ENCODE results near the gene CNTN4. TPM values are rescaled to one million over a fixed set of nuclear protein-coding genes. Genes with fewer than 3 reads are reported as not detected.

The CNTN4 gene
- total and polyA plus RNA-seq, 4 donors, result 1.5 to 30.7 (median 5.7) TPM

DNA sequence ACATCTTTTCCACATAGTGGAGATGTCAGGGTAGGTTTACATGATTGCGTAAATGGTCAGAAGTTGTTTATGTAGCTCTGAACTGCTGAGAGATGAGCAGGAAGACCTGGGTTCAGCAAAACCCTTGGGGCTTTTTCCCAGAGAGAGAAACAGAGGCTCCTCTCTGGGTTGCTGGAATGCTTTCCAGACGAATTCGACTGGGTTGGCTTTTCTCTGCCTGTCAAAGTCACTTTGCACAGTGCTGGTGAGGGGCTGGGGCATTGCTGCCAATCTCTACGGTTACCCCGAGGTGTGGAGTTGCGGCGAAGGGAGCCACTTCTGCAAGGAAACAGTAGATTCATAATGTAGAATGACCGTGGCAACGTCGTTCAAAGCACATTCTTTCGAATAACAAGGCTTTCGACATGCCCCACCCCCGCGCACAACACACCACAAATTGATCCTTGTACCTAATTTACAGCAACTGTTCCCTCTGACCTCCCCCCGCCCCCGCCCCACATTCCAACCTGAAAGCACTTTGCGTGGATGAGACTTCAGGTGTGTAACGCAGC, 950 bp upstream of the CNTN4 start:
- Histone ChIP-seq H3K4me1 (ENCODE audit: control insufficient read depth in 5 of 5, insufficient read depth in 5 of 5, low read length in 5 of 5) (peaks cover 0 to 24% (median 7%) of the 10 kb centered on the region in 5 donors), H3K36me3 (ENCODE audit: control insufficient read depth in 4 of 4, insufficient read depth in 4 of 4, low read length in 4 of 4) (no peaks in the 10 kb centered on the region), H3K4me3 (peak overlapping the region; percentile 20), H3K9ac (ENCODE audit: insufficient read depth in 1 of 2, low read length in 2 of 2) (no peak overlapping the region), H3K27ac (ENCODE audit: low read depth in 1 of 2, low read length in 1 of 2) (no peak overlapping the region), H3K9me3 (ENCODE audit: control insufficient read depth in 4 of 4, insufficient read depth in 3 of 4, low read length in 3 of 4) (peaks cover 0 to 2% (median 0%) of the 10 kb centered on the region in 4 donors), H3K27me3 (ENCODE audit: control insufficient read depth in 3 of 3, insufficient read depth in 3 of 3, low read length in 2 of 3) (peaks cover 6 to 47% (median 35%) of the 10 kb centered on the region in 3 donors)
- no peak for ATAC-seq (ENCODE audit: insufficient read depth, low FRiP score)
- DNase-seq, result peak; percentile 23 to 73 (median 51)
- TF ChIP-seq, protein P1, sequence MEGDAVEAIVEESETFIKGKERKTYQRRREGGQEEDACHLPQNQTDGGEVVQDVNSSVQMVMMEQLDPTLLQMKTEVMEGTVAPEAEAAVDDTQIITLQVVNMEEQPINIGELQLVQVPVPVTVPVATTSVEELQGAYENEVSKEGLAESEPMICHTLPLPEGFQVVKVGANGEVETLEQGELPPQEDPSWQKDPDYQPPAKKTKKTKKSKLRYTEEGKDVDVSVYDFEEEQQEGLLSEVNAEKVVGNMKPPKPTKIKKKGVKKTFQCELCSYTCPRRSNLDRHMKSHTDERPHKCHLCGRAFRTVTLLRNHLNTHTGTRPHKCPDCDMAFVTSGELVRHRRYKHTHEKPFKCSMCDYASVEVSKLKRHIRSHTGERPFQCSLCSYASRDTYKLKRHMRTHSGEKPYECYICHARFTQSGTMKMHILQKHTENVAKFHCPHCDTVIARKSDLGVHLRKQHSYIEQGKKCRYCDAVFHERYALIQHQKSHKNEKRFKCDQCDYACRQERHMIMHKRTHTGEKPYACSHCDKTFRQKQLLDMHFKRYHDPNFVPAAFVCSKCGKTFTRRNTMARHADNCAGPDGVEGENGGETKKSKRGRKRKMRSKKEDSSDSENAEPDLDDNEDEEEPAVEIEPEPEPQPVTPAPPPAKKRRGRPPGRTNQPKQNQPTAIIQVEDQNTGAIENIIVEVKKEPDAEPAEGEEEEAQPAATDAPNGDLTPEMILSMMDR (IDR thresholded peaks at IDR 0.05; ENCODE audit: control extremely low read depth, extremely low read depth), result no peak
- WGBS, 2 donors, result 7 to 11% methylated on average over 18 of the region's 18 CpGs

DNA sequence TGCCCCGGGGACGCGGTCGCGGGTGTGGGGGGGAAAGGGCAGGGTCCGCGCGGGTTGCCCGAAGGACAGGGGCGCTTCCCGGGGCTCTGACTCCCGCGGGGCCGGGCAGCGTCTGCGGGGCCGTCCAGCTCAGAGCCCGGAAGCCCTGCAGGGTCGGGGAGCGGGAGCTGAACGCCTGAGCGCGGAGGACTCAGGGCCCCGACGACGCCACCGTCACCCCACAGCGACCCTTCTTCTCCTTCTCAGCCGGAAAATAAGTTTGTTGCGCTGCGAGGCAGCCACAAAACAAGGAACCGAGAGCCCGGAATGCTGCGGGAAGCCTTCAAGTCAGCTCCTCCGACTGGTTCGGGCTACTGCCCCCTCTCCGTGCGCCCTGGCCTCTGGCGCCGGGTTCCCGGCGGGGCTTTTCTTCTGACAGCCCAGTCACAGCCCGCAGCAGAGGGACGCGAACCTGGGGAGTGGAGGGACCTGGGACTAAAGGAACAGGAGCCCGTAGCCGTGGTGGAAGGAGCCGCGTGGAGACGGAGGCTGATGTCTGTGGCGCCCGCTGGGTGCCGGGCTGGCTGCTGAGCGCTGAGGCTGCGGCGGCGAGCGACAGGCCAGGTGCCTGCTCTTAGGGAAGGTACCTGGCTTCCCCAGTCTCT, 484 bp downstream of the CNTN4 start:
- TF ChIP-seq, protein P1 (IDR thresholded peaks at IDR 0.05; ENCODE audit: control extremely low read depth, extremely low read depth), result no peak
- no peak overlapping the region for H3K9ac ChIP-seq (ENCODE audit: insufficient read depth in 1 of 2, low read length in 2 of 2)
- no peaks in the 10 kb centered on the region for H3K36me3 ChIP-seq (ENCODE audit: control insufficient read depth in 4 of 4, insufficient read depth in 4 of 4, low read length in 4 of 4)
- peaks cover 6 to 47% (median 35%) of the 10 kb centered on the region in 3 donors for H3K27me3 ChIP-seq (ENCODE audit: control insufficient read depth in 3 of 3, insufficient read depth in 3 of 3, low read length in 2 of 3)
- H3K27ac ChIP-seq (ENCODE audit: low read depth in 1 of 2, low read length in 1 of 2), result peak overlapping the region in 1 of 2 donors; percentile 65
- peaks cover 0 to 2% (median 0%) of the 10 kb centered on the region in 4 donors for H3K9me3 ChIP-seq (ENCODE audit: control insufficient read depth in 4 of 4, insufficient read depth in 3 of 4, low read length in 3 of 4)
- peak; percentile 68 to 71 (median 68) for DNase-seq
- peak; percentile 30 for ATAC-seq (ENCODE audit: insufficient read depth, low FRiP score)
- H3K4me3 ChIP-seq, result peak overlapping the region; percentile 58
- H3K4me1 ChIP-seq (ENCODE audit: control insufficient read depth in 5 of 5, insufficient read depth in 5 of 5, low read length in 5 of 5), result peaks cover 0 to 24% (median 7%) of the 10 kb centered on the region in 5 donors
- 1 to 2% methylated on average over 56 to 58 of the region's 58 CpGs for WGBS, 2 donors

DNA sequence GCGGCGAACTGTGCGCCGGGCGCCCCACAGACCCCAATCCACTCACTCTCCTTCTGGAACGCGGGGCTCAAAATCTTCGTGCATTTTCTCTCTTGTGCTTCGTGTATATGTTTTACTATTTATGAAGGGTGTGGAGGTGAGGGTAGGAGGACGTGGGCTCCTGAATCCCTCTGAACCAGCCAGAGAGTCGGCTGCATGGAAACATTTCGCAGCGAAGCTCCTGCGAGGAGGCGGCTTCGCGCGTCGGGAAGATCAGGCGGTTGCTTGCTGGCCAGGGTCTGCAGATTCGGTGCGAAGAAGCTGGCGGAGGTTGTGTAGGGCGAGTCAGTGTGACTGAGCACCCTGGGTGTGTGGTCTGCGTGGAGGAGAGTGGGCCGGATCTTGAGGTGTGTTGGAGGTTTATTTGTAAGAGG, 1.1 kb downstream of the CNTN4 start:
- Histone ChIP-seq H3K36me3 (ENCODE audit: control insufficient read depth in 4 of 4, insufficient read depth in 4 of 4, low read length in 4 of 4) (no peaks in the 10 kb centered on the region), H3K9me3 (ENCODE audit: control insufficient read depth in 4 of 4, insufficient read depth in 3 of 4, low read length in 3 of 4) (no peaks in the 10 kb centered on the region), H3K4me1 (ENCODE audit: control insufficient read depth in 5 of 5, insufficient read depth in 5 of 5, low read length in 5 of 5) (peaks cover 0 to 24% (median 7%) of the 10 kb centered on the region in 5 donors), H3K27me3 (ENCODE audit: control insufficient read depth in 3 of 3, insufficient read depth in 3 of 3, low read length in 2 of 3) (peaks cover 6 to 47% (median 35%) of the 10 kb centered on the region in 3 donors), H3K9ac (ENCODE audit: insufficient read depth in 1 of 2, low read length in 2 of 2) (no peak overlapping the region), H3K4me3 (peak overlapping the region; percentile 58), H3K27ac (ENCODE audit: low read depth in 1 of 2, low read length in 1 of 2) (no peak overlapping the region)
- ATAC-seq (ENCODE audit: insufficient read depth, low FRiP score) (no peak), DNase-seq (peak; percentile 32 to 42 (median 41))
- TF ChIP-seq, protein P1 (IDR thresholded peaks at IDR 0.05; ENCODE audit: control extremely low read depth, extremely low read depth), result no peak
- WGBS, 2 donors, result 4 to 5% methylated on average over 26 of the region's 26 CpGs
